Calu3 (cell line): ENCODE results near the gene EIF6. TPM values are rescaled to one million over a fixed set of nuclear protein-coding genes. Genes with fewer than 3 reads are reported as not detected.

ENCODE experiments used
- BruUV-seq: library from RNA; stranded (reverse); fragments of 400-500 nt; replicated peaks from 2 replicates; lab custom pipeline; 2021; lab: Mats Ljungman, UMichigan
- CTCF ChIA-PET: fragments of 300-600 bp; sonication (Branson Sonifier 250); formaldehyde crosslinking; loops from one replicate; lab custom pipeline; 2022; ENCODE audit warnings: antibody characterized with exemption; lab: Charles Lee
- DNase-seq: peaks from one replicate; pipeline ENCODE4 v3.0.0; 2022
- H3K27ac Mint-ChIP-seq: one replicate; pipeline ENCODE4 v1.8.0; 2022; ENCODE audit warnings: mixed read lengths; ENCODE audit not compliant: unreplicated experiment
- H3K27me3 Mint-ChIP-seq: one replicate; pipeline ENCODE4 v1.8.0; 2022; ENCODE audit warnings: mixed read lengths; ENCODE audit not compliant: unreplicated experiment
- H3K36me3 Mint-ChIP-seq: one replicate; pipeline ENCODE4 v1.8.0; 2022; ENCODE audit warnings: mild to moderate bottlenecking, moderate library complexity, mixed read lengths; ENCODE audit not compliant: insufficient read depth, unreplicated experiment
- H3K4me1 Mint-ChIP-seq: one replicate; pipeline ENCODE4 v1.8.0; 2022; ENCODE audit warnings: mild to moderate bottlenecking, low read depth, mixed read lengths; ENCODE audit not compliant: unreplicated experiment
- H3K4me3 Mint-ChIP-seq: one replicate; pipeline ENCODE4 v1.8.0; 2022; ENCODE audit warnings: mild to moderate bottlenecking, low read depth, moderate library complexity, mixed read lengths; ENCODE audit not compliant: unreplicated experiment
- H3K9me3 Mint-ChIP-seq: one replicate; pipeline ENCODE4 v1.8.0; 2022; ENCODE audit warnings: low read depth, mixed read lengths; ENCODE audit not compliant: unreplicated experiment
- CTCF ChIP-seq: fragments of 200-600 bp; IDR thresholded peaks from one replicate; pipeline ENCODE4 v1.8.0; 2022; ENCODE audit warnings: antibody characterized with exemption; ENCODE audit not compliant: unreplicated experiment
- intact Hi-C: fragments of 100-400 bp; cut with micrococcal nuclease; formaldehyde crosslinking; loops from one replicate; pipeline ENCODE4 v1.10.0; 2022; ENCODE audit not compliant: unreplicated experiment
- total RNA-seq: library from RNA; stranded (reverse); gene quantifications from 2 replicates; pipeline ENCODE4 v1.2.3, GENCODE V29; 2022

The EIF6 gene
- total RNA-seq, 1 experiment from 2014 or later, result 271 TPM

DNA sequence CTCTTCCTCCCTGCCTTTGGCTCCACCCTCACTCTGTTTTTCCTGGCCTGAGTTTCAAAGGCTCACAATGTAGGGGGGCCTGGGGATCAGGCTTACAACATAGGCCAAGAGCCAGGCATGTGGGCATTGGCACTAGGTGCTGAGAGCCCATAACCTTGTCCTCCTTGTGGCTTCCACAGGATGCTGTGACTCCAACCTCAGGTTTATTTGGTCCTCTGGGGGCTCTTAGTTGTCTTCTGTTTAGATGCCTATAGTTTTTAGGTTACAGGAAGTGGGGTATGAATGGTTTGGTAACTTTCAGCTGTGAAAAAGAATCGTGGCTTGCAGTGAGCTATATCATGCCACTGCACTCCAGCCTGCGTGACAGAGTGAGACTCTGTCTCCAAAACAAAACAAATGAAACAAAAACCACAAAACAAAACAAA, 32.5 kb downstream of the EIF6 start:
- Mint-ChIP-seq H3K27ac (no peak overlapping the region), H3K27me3 (no peaks in the 10 kb centered on the region), H3K4me3 (no peak overlapping the region), H3K36me3 (peaks cover 6% of the 10 kb centered on the region), H3K9me3 (no peaks in the 10 kb centered on the region), H3K4me1 (peaks cover 11% of the 10 kb centered on the region)
- DNase-seq, result no peak
- intact Hi-C loops, result no loop called here
- CTCF ChIA-PET, result interaction anchor here (0.5 to 1.1 kb wide), 3 partner anchors 12 to 1484 kb away, joined by 3 to 4 read pairs (median 3); no protein-coding TSS in a partner anchor
- no peak for TF ChIP-seq CTCF
- BruUV-seq, result no TSS peak

DNA sequence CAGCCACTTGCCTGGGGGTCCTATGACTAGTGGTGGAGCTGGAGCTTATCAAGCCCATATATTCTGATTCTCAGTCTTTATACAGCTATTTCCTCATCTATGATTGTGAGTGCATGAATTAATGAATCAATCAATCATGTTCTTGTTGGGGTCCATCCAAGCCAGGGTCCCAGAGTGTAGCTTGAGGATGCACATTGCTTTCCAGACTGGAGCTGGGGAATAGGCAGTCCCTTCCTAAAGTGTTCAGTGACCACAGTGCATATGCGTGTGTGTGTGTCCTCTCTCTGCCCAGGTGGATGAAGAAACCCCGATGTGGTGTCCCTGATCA, 33.0 kb downstream of the EIF6 start:
- peaks cover 8% of the 10 kb centered on the region for H3K4me1 Mint-ChIP-seq
- intact Hi-C loops, result no loop called here
- no peak for DNase-seq
- CTCF ChIA-PET, result interaction anchor here (0.5 to 1.1 kb wide), 4 partner anchors 13 to 1484 kb away, joined by 3 to 4 read pairs (median 3); no protein-coding TSS in a partner anchor
- H3K27me3 Mint-ChIP-seq, result no peaks in the 10 kb centered on the region
- H3K27ac Mint-ChIP-seq, result no peak overlapping the region
- no peaks in the 10 kb centered on the region for H3K9me3 Mint-ChIP-seq
- no peak for TF ChIP-seq CTCF
- H3K4me3 Mint-ChIP-seq, result no peak overlapping the region
- H3K36me3 Mint-ChIP-seq, result peaks cover 6% of the 10 kb centered on the region
- BruUV-seq, result no TSS peak

GRCh38 chr20:35248641-35249475, 35.7 kb downstream of the EIF6 start:
- no TSS peak for BruUV-seq
- Mint-ChIP-seq H3K4me3 (no peak overlapping the region), H3K4me1 (peaks cover 8% of the 10 kb centered on the region), H3K27ac (no peak overlapping the region), H3K27me3 (no peaks in the 10 kb centered on the region), H3K36me3 (peaks cover 6% of the 10 kb centered on the region), H3K9me3 (no peaks in the 10 kb centered on the region)
- TF ChIP-seq CTCF, result no peak
- CTCF ChIA-PET, result interaction anchor here (0.6 to 0.8 kb wide), 4 partner anchors 12 to 104 kb away, joined by 3 read pairs; no protein-coding TSS in a partner anchor
- DNase-seq, result no peak
- intact Hi-C loops, result no loop called here

DNA sequence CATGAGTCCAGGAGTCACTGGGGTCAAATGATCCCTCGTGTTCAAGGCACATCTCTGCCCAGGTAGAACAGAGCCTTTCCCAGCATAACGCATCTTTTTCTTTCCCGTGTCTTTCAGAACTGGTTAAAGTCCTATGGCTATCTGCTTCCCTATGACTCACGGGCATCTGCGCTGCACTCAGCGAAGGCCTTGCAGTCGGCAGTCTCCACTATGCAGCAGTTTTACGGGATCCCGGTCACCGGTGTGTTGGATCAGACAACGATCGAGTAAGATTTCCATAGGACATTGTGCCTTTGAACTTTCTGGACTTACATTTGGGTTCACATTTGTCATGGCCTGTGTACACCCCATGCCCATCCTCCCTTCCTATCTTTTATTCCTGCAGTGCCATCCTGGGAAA, 37.8 kb downstream of the EIF6 start:
- no peak for DNase-seq
- no TSS peak for BruUV-seq
- CTCF ChIA-PET, result no interaction called here
- Mint-ChIP-seq H3K4me3 (no peak overlapping the region), H3K27ac (no peak overlapping the region), H3K36me3 (peaks cover 6% of the 10 kb centered on the region), H3K27me3 (no peaks in the 10 kb centered on the region), H3K4me1 (peaks cover under 1% of the 10 kb centered on the region), H3K9me3 (no peaks in the 10 kb centered on the region)
- TF ChIP-seq CTCF, result no peak
- intact Hi-C loops, result no loop called here
